Prostate gland (tissue), 1 donor: ENCODE data around the gene TRMT11.
"Not testable (repeated sequence)": the region's sequence is repeated elsewhere in the genome, so short reads cannot be mapped to it uniquely, and the experiment has no call there.

Experiments
- POLR2A ChIP-seq: fragments of 450-650 bp; IDR thresholded peaks from one replicate; pipeline ENCODE4 v1.6.1; 2016; ENCODE audit warnings: antibody characterized with exemption, mild to moderate bottlenecking
- POLR2AphosphoS5 ChIP-seq: sonication (generic); formaldehyde crosslinking; IDR thresholded peaks from one replicate; pipeline ENCODE4 v1.6.1; 2017; ENCODE audit warnings: antibody characterized with exemption

DNA sequence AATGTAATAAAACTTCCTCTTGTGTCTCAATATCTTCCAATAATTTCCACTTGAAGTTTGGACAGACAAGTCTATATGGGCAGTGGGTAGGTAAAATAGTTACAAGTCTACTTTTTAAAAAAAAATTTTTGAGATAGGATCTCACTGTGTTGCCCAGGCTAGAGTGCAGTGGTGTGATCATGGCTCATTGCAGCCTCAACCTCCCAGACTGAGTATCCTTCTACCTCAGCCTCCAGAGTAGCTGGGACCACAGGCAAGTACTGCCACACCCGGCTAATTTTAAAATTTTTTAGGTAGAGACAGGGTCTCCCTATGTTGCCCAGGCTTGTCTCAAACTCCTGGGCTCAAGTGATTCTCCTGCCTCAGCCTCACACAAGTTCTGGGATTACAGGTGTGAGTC is 13.9 kb upstream of the TRMT11 start:
- TF ChIP-seq POLR2AphosphoS5, POLR2A: not testable (repeated sequence)
